Colonic mucosa (tissue), 4 donors: Measurements from ENCODE around the gene TNFRSF6B. TPM values are rescaled to one million over a fixed set of nuclear protein-coding genes. Genes with fewer than 3 reads are reported as not detected.
A peak's percentile ranks its signal among the peaks of the same experiment; 100 is the strongest.

ENCODE experiments used
- DNase-seq: peaks from one replicate; pipeline ENCODE4 v3.0.0-alpha.2; 2020
- H3K27ac ChIP-seq: fragments of 200-600 bp; one replicate; pipeline ENCODE4 v1.8.0; 2021
- H3K27me3 ChIP-seq: fragments of 200-600 bp; one replicate; pipeline ENCODE4 v1.8.0; 2021
- H3K36me3 ChIP-seq: fragments of 200-600 bp; one replicate; pipeline ENCODE4 v1.8.0; 2021
- H3K4me1 ChIP-seq: fragments of 200-600 bp; one replicate; pipeline ENCODE4 v1.8.0; 2021; ENCODE audit warnings: mild to moderate bottlenecking
- H3K4me3 ChIP-seq: fragments of 200-600 bp; one replicate; pipeline ENCODE4 v1.8.0; 2021
- H3K9ac ChIP-seq, 2 donors: one replicate each; pipeline ENCODE4 v1.7.0; 2013; ENCODE audit warnings: control low read depth in 2 of 2, low read depth in 2 of 2, low read length in 2 of 2
- H3K9me3 ChIP-seq: fragments of 200-600 bp; one replicate; pipeline ENCODE4 v1.8.0; 2021
- intact Hi-C: fragments of 100-400 bp; cut with DNase I; formaldehyde crosslinking; loops from one replicate; pipeline ENCODE4 v1.14.1; 2022
- total RNA-seq, 2 donors: library from RNA; stranded (reverse); fragmentation: NEBNext Ultra II Directional in 1 of 2; extraction: Animal tissue kit (Norgen Biotek cat#: 25700) in 1 of 2; gene quantifications; one replicate each; pipeline ENCODE4 v1.2.1, GENCODE V29; 2021
- TF ChIP-seq, protein P1 (sequence below): fragments of 200-600 bp; IDR thresholded peaks from one replicate; pipeline ENCODE4 v1.8.0; 2022; ENCODE audit warnings: antibody characterized with exemption, mild to moderate bottlenecking
- donor health status: healthy.
- donor health status: DM: no; HTN: no; CAD: no.
- donor health status: DM: no; HTN: no; CAD: no.

TNFRSF6B gene
- total RNA-seq, 2 donors from 2014 or later = 7.5 TPM; not detected in 1

DNA sequence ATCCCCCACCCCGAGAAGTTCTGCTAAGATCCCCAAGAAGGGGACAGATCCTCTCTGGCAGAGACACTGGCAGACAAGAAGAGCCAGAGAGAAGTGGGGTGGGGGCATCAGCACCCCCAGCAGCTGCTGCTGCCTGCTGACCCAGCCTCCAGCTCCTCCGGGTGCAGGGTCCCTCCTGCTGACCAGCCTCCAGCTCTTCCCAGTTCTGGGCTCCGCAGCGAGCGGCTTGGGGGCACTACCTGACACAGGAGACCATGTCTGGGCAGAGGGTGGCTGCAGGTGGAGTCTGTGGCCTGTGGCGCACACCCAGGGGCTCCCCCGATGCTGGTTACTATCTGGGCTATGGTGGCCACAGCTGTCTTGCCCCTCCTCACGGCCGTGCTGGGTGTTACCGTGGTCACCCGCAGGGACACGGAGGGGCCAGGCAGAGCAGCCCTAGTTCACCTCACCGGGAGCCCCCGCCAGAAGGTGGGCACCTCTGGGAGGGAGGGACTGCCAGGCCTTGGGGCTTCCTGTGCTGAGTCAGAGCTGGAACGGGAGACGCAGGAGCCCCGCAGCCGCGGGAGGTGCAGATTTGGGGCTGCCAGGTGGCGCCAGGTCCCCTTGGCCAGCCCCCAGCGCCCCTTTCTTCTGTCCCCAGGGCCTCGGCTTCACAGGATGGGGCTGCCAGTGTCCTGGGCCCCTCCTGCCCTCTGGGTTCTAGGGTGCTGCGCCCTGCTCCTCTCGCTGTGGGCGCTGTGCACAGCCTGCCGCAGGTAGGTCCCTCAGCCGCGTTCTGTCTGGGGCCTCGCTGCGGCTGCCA lies 40.6 kb downstream of the TNFRSF6B start:
- Histone ChIP-seq H3K9ac (peak overlapping the region; percentile 62 to 81), H3K9me3 (no peaks in the 10 kb centered on the region), H3K4me1 (peaks cover 32% of the 10 kb centered on the region), H3K4me3 (peak overlapping the region; percentile 34), H3K36me3 (peaks cover 7% of the 10 kb centered on the region), H3K27ac (peak overlapping the region; percentile 46), H3K27me3 (no peaks in the 10 kb centered on the region)
- peak; percentile 40 for DNase-seq
- intact Hi-C loops = no loop called here
- TF ChIP-seq, protein P1, sequence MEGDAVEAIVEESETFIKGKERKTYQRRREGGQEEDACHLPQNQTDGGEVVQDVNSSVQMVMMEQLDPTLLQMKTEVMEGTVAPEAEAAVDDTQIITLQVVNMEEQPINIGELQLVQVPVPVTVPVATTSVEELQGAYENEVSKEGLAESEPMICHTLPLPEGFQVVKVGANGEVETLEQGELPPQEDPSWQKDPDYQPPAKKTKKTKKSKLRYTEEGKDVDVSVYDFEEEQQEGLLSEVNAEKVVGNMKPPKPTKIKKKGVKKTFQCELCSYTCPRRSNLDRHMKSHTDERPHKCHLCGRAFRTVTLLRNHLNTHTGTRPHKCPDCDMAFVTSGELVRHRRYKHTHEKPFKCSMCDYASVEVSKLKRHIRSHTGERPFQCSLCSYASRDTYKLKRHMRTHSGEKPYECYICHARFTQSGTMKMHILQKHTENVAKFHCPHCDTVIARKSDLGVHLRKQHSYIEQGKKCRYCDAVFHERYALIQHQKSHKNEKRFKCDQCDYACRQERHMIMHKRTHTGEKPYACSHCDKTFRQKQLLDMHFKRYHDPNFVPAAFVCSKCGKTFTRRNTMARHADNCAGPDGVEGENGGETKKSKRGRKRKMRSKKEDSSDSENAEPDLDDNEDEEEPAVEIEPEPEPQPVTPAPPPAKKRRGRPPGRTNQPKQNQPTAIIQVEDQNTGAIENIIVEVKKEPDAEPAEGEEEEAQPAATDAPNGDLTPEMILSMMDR = no peak

DNA sequence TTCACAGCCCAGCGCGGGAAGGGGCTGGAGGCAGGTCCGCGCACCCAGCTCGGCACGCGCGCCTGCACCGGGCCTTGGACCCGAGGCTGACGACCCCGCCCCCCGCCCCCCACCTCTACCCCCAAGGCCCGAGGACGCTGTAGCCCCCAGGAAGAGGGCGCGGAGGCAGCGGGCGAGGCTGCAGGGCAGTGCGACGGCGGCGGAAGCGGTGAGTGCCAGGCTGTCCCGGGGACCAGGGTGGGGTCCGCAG lies 41.2 kb downstream of the TNFRSF6B start:
- peak overlapping the region in 1 of 2 donors; percentile 43 for H3K9ac ChIP-seq
- H3K4me3 ChIP-seq = peak overlapping the region; percentile 34
- TF ChIP-seq, protein P1 = no peak
- H3K36me3 ChIP-seq = peaks cover 7% of the 10 kb centered on the region
- H3K27me3 ChIP-seq = no peaks in the 10 kb centered on the region
- peaks cover 32% of the 10 kb centered on the region for H3K4me1 ChIP-seq
- no peak for DNase-seq
- H3K9me3 ChIP-seq = no peaks in the 10 kb centered on the region
- peak overlapping the region; percentile 46 for H3K27ac ChIP-seq
- intact Hi-C loops = no loop called here

DNA sequence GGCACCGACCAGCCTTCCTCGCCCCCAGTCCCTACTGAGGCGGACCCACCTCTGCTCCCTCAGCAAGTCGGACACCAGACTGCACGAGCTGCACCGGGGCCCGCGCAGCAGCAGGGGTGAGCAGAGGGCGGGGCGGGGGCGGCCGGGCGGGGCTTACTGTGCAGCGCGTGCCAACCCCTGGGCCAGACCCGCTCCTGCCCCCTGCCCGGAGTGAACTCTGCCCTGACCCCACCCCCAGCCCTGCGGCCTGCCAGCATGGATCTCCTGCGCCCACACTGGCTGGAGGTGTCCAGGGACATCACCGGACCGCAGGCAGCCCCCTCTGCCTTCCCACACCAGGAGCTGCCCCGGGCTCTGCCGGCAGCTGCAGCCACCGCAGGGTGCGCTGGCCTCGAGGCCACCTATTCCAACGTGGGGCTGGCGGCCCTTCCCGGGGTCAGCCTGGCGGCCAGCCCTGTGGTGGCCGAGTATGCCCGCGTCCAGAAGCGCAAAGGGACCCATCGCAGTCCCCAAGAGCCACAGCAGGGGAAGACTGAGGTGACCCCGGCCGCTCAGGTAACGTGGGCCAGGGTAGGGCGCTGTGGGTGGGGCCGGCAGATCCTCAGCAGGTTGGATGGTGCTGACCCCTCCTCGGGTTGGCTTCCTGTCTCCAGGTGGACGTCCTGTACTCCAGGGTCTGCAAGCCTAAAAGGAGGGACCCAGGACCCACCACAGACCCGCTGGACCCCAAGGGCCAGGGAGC lies 41.7 kb downstream of the TNFRSF6B start:
- intact Hi-C loops = no loop called here
- Histone ChIP-seq H3K4me3 (peak overlapping the region; percentile 55), H3K36me3 (peaks cover 7% of the 10 kb centered on the region), H3K4me1 (peaks cover 32% of the 10 kb centered on the region), H3K9me3 (no peaks in the 10 kb centered on the region), H3K27ac (no peak overlapping the region), H3K9ac (peak overlapping the region; percentile 46 to 73), H3K27me3 (no peaks in the 10 kb centered on the region)
- TF ChIP-seq, protein P1 = no peak
- DNase-seq = peak; percentile 76

DNA sequence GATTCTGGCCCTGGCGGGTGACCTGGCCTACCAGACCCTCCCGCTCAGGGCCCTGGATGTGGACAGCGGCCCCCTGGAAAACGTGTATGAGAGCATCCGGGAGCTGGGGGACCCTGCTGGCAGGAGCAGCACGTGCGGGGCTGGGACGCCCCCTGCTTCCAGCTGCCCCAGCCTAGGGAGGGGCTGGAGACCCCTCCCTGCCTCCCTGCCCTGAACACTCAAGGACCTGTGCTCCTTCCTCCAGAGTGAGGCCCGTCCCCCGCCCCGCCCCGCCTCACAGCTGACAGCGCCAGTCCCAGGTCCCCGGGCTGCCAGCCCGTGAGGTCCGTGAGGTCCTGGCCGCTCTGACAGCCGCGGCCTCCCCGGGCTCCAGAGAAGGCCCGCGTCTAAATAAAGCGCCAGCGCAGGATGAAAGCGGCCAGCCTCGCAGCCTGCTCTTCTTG lies 42.3 kb downstream of the TNFRSF6B start:
- intact Hi-C loops = no loop called here
- Histone ChIP-seq H3K4me1 (peaks cover 32% of the 10 kb centered on the region), H3K36me3 (peaks cover 7% of the 10 kb centered on the region), H3K27ac (peak overlapping the region; percentile 69), H3K9me3 (no peaks in the 10 kb centered on the region), H3K9ac (peak overlapping the region; percentile 46 to 73), H3K27me3 (no peaks in the 10 kb centered on the region), H3K4me3 (peak overlapping the region; percentile 55)
- DNase-seq = peak; percentile 80
- TF ChIP-seq, protein P1 = no peak

DNA sequence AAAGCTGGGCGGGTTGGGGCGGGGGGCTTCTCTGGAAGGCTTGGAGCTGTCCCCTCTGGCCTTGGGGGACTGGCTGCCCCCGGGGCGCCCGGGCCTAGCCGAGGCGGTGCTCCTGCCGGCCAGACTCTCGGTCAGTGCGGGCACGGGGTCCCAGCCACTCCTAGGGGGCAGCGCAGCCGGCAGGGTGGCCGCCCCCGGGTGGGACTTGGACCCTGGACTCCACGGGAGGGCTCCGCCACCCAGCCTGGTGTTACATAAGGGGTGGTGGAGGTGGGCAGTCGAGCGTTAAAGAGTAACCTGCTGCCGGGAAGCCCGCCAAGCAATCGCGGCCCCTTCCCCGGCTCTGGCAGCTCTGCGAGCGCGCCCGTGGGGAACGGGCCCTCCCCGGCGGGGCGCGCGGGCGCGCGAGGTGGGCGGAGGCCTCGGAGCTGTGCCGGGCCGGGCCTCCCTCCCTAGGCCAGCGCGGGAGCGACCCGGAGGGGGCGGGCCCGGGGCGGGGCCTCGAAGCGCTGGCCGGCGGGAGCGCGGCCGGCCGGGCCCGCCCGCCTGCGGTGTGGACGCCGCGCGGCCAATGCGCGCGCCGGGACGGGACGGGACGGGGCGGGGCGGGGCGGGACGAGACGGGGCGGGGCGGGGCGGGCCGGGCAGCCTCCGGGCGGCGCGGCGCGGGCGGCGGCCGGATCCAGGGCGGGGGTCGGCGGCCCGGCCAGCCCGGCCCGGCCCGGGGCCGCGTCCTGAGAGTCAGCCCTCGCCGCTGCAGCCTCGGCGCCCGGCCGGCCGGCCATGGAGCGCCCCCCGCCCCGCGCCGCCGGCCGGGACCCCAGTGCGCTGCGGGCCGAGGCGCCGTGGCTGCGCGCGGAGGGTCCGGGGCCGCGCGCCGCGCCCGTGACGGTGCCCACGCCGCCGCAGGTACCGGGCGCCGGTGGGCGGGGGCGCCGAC lies 42.9 kb downstream of the TNFRSF6B start, which contains the start of gene SLC2A4RG:
SLC2A4RG (plus strand) TSS at position 647 of the 940 bp plus-strand sequence; CDS start at position 784, 137 bp downstream.
- Histone ChIP-seq H3K27me3 (no peaks in the 10 kb centered on the region), H3K4me3 (peak within 1 kb of the TSS; percentile 58), H3K9ac (peak within 1 kb of the TSS; percentile 70 to 73), H3K9me3 (no peaks in the 10 kb centered on the region), H3K27ac (peak within 1 kb of the TSS; percentile 95), H3K4me1 (peaks cover 32% of the 10 kb centered on the region), H3K36me3 (peaks cover 7% of the 10 kb centered on the region)
- intact Hi-C loops = no loop called here
- DNase-seq = peak; percentile 82
- TF ChIP-seq, protein P1 = no peak
